ENCODE measurements around the gene PLAU.

DNA sequence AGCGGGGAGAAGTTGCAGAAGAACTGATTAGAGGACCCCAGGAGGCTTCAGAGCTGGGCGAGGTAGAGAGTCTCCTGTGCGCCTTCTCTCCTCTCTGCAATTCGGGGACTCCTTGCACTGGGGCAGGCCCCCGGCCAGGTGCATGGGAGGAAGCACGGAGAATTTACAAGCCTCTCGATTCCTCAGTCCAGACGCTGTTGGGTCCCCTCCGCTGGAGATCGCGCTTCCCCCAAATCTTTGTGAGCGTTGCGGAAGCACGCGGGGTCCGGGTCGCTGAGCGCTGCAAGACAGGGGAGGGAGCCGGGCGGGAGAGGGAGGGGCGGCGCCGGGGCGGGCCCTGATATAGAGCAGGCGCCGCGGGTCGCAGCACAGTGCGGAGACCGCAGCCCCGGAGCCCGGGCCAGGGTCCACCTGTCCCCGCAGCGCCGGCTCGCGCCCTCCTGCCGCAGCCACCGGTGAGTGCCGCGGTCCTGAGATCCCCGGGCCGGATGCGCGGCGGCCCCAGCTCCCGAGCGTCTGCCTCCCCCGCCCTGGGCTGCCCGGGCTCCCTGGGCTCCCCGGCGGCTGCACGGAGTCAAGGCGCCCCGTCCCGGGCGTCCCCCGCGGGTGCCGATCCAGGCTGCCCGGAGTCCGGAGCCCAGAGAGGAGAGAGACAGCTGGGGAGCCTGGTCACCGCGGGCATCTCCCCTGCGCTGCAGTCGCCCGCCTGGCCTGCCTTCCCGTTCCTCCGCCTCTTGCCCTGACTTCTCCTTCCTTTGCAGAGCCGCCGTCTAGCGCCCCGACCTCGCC, at the start of gene PLAU:
- TF ChIP-seq, protein P1, sequence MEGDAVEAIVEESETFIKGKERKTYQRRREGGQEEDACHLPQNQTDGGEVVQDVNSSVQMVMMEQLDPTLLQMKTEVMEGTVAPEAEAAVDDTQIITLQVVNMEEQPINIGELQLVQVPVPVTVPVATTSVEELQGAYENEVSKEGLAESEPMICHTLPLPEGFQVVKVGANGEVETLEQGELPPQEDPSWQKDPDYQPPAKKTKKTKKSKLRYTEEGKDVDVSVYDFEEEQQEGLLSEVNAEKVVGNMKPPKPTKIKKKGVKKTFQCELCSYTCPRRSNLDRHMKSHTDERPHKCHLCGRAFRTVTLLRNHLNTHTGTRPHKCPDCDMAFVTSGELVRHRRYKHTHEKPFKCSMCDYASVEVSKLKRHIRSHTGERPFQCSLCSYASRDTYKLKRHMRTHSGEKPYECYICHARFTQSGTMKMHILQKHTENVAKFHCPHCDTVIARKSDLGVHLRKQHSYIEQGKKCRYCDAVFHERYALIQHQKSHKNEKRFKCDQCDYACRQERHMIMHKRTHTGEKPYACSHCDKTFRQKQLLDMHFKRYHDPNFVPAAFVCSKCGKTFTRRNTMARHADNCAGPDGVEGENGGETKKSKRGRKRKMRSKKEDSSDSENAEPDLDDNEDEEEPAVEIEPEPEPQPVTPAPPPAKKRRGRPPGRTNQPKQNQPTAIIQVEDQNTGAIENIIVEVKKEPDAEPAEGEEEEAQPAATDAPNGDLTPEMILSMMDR (IDR thresholded peaks at IDR 0.05; ENCODE audit: low read length): no peak
- no peak for TF ChIP-seq EZH2 (optimal IDR thresholded peaks at IDR 0.05; ENCODE audit: low read depth, low read length)

Measured in MM.1S (cell line).